ENCODE measurements around the gene FAM204A. TPM values are rescaled to one million over a fixed set of nuclear protein-coding genes. Genes with fewer than 3 reads are reported as not detected.

The FAM204A gene
- total RNA-seq, 2 donors from 2014 or later, result 40.1 to 53.4 TPM

DNA sequence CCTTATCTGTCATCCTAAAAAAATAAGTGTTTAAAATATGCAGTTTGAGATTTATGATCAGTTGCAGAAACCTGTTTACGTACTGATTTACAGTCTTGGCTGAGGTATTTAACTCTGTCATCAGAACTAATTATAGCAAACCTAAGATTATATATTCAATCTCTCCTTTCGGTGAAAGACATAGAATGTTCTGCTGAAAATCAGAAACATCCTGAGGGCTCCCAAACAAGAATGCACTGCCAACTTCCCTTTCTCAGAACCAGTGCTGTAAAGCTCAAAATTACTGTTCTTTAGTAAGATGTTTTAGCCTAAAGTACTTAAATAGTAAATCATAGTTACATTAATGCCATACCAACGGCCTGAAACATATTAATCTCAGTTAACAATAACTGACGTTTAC lies 34.3 kb downstream of the FAM204A start:
- TF ChIP-seq, protein P1, sequence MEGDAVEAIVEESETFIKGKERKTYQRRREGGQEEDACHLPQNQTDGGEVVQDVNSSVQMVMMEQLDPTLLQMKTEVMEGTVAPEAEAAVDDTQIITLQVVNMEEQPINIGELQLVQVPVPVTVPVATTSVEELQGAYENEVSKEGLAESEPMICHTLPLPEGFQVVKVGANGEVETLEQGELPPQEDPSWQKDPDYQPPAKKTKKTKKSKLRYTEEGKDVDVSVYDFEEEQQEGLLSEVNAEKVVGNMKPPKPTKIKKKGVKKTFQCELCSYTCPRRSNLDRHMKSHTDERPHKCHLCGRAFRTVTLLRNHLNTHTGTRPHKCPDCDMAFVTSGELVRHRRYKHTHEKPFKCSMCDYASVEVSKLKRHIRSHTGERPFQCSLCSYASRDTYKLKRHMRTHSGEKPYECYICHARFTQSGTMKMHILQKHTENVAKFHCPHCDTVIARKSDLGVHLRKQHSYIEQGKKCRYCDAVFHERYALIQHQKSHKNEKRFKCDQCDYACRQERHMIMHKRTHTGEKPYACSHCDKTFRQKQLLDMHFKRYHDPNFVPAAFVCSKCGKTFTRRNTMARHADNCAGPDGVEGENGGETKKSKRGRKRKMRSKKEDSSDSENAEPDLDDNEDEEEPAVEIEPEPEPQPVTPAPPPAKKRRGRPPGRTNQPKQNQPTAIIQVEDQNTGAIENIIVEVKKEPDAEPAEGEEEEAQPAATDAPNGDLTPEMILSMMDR (IDR thresholded peaks at IDR 0.05), result no peak
- H3K36me3 ChIP-seq, result no peaks in the 10 kb centered on the region
- H3K27ac ChIP-seq, result no peak overlapping the region
- no peak for DNase-seq
- no peaks in the 10 kb centered on the region for H3K9me3 ChIP-seq
- H3K27me3 ChIP-seq, result no peaks in the 10 kb centered on the region
- no peaks in the 10 kb centered on the region for H3K4me1 ChIP-seq
- no peak overlapping the region for H3K9ac ChIP-seq (ENCODE audit: low read depth in 2 of 2, low read length in 2 of 2)
- H3K4me3 ChIP-seq, result no peak overlapping the region
- intact Hi-C loops (cut with DNase I), result no loop called here

DNA sequence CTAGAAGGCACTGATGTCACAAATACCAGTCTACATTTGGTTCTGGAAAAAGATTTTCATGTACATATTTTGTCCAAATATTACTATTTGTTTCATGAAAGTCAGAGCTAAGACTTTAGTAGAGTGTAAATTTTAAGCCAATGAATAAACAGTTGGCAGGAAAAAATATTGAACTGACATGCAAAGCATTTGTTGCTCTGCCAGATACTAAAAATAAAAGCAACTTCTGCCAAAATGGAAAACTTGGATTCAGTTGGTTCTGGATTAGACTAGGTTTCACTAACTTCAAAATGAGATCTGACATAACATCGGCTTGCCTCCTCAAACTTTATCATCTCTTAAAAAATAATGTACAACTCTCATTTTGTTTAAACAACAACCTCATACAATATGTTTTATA lies 34.9 kb downstream of the FAM204A start:
- H3K4me1 ChIP-seq, result no peaks in the 10 kb centered on the region
- no peak for DNase-seq
- no peaks in the 10 kb centered on the region for H3K9me3 ChIP-seq
- intact Hi-C loops (cut with DNase I), result no loop called here
- no peaks in the 10 kb centered on the region for H3K27me3 ChIP-seq
- H3K27ac ChIP-seq, result no peak overlapping the region
- H3K4me3 ChIP-seq, result no peak overlapping the region
- TF ChIP-seq, protein P1 (IDR thresholded peaks at IDR 0.05), result no peak
- no peaks in the 10 kb centered on the region for H3K36me3 ChIP-seq
- H3K9ac ChIP-seq (ENCODE audit: low read depth in 2 of 2, low read length in 2 of 2), result no peak overlapping the region

DNA sequence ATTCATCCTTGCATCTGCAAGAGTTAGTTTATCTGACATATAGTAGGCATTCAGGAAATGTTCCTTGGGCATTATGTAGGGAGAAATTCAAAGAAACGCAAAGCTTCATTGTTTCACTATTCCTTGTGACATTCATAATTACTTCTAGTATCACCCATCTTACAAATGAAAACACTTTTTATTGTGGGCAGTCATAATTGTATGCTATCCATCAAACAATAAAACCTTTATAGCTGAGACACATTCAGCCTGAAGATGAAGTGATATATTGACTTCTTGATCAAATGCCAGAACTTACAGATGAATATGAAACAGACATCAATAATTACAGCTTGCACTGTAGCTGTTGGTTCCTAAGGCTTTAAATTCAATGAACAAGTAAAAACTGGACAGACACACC lies 36.4 kb downstream of the FAM204A start:
- intact Hi-C loops (cut with DNase I), result no loop called here
- TF ChIP-seq, protein P1 (IDR thresholded peaks at IDR 0.05), result no peak
- Histone ChIP-seq H3K9ac (ENCODE audit: low read depth in 2 of 2, low read length in 2 of 2) (no peak overlapping the region), H3K36me3 (no peaks in the 10 kb centered on the region), H3K27me3 (no peaks in the 10 kb centered on the region), H3K27ac (no peak overlapping the region), H3K4me3 (no peak overlapping the region), H3K4me1 (no peaks in the 10 kb centered on the region), H3K9me3 (no peaks in the 10 kb centered on the region)
- DNase-seq, result no peak

DNA sequence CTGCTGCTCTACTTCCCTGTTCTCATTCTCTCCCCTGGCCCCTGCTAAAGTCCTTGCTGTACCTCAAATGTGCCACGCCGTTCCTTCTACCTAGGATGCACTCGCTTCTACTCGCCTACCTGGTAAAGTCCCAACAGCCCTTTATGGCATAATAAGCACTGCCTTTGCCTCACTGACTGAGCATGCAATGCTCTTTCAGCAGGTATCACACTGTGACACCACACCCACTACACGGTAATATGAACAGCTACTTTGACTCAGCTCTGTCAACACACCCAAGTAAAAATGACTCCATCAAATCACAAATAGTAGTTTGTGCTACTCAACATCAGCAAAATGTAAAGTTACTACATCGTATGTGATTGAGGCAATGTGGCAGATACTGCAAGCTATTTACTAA lies 37.6 kb downstream of the FAM204A start:
- peak; percentile 22 for DNase-seq
- TF ChIP-seq, protein P1 (IDR thresholded peaks at IDR 0.05), result no peak
- no peaks in the 10 kb centered on the region for H3K36me3 ChIP-seq
- no peak overlapping the region for H3K27ac ChIP-seq
- intact Hi-C loops (cut with DNase I), result no loop called here
- H3K4me1 ChIP-seq, result no peaks in the 10 kb centered on the region
- H3K4me3 ChIP-seq, result no peak overlapping the region
- no peaks in the 10 kb centered on the region for H3K9me3 ChIP-seq
- H3K9ac ChIP-seq (ENCODE audit: low read depth in 2 of 2, low read length in 2 of 2), result no peak overlapping the region
- H3K27me3 ChIP-seq, result no peaks in the 10 kb centered on the region

DNA sequence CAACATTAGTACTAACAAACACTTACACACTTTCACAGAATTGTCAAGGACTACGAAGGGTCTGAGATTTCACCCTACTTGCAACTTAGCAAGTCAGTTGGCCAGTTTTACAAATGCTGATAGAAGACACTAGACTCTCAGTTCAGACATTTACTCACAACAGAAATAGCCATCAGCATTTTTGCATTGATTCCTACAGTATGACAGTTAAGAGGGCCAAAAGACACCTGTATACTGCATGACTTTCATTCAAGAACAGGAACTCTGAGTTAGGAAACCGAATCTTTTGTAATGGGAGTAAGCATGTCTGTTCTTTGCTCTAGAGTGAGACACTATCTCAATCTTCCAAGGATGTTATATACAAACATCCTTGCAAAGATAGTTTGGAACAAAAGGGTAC lies 40.9 kb downstream of the FAM204A start:
- no peaks in the 10 kb centered on the region for H3K36me3 ChIP-seq
- TF ChIP-seq, protein P1 (IDR thresholded peaks at IDR 0.05), result no peak
- no peaks in the 10 kb centered on the region for H3K4me1 ChIP-seq
- no peak for DNase-seq
- no peak overlapping the region for H3K4me3 ChIP-seq
- H3K9me3 ChIP-seq, result no peaks in the 10 kb centered on the region
- no peak overlapping the region for H3K9ac ChIP-seq (ENCODE audit: low read depth in 2 of 2, low read length in 2 of 2)
- intact Hi-C loops (cut with DNase I), result no loop called here
- no peak overlapping the region for H3K27ac ChIP-seq
- no peaks in the 10 kb centered on the region for H3K27me3 ChIP-seq

DNA sequence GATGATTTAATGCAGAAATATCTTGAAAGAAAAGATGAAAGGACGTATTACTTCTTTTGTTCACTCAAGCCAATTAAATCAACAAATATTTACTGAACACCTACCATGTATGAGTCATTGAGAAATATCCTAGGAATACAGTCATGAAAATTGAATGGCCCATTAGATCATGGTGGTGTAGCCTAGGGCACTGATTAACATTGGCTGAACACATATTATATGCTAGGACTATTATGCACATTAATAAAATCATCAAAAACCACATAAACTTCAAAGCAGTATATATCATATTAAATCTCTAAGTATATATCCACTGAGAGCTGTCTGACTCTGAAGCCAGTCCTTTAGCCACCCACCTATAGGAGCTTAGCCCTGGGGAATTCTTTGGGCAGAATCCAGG lies 41.8 kb downstream of the FAM204A start:
- H3K27ac ChIP-seq, result no peak overlapping the region
- no peak overlapping the region for H3K4me3 ChIP-seq
- no peak for DNase-seq
- H3K4me1 ChIP-seq, result no peaks in the 10 kb centered on the region
- intact Hi-C loops (cut with DNase I), result no loop called here
- H3K36me3 ChIP-seq, result no peaks in the 10 kb centered on the region
- H3K27me3 ChIP-seq, result no peaks in the 10 kb centered on the region
- H3K9ac ChIP-seq (ENCODE audit: low read depth in 2 of 2, low read length in 2 of 2), result no peak overlapping the region
- no peaks in the 10 kb centered on the region for H3K9me3 ChIP-seq
- TF ChIP-seq, protein P1 (IDR thresholded peaks at IDR 0.05), result no peak

Data from colonic mucosa (tissue), 4 donors.